Measurements from ENCODE around the gene CX3CR1.

DNA sequence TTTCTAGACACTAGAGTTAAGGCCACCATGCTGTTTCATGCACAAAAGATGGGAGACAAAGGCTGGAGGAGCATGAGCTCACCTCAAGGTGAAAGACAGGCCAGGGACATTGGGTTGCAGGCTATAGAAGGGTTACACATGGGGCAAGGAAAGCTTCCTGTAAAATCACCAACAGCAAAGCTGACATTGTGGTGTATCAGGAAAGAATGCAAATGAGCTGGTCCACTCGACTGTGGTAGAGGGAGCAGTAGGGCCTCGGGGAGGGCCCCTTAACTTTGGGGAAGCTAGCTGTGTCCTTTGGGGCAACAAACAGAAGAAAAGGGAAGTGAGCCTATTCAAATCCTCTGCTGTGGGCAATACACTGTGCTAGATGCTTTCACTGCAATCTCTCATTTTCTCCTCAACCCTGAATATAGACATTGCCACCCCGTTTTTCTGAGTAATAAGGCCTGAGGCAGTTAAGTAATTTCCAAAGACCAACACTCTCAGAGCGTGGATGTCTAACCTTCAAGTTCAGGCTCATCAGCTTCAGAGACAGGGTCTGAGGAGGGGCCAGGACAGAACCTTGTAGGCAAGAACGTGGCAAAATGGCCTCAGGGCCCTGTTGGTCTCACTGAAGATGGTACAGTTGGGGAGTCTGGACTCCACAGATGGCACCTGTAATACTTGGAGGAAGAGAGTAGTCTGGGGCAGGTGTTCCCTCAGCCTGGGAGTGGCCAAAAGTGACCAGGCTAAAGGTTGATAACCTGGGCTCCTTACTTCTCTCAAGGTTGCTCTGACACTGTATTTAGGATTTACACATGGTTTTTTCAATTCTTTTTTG is 24.1 kb downstream of the CX3CR1 start:
- TF ChIP-seq CTCF (IDR thresholded peaks at IDR 0.05; ENCODE audit: insufficient read depth, low read length): no peak
- TF ChIP-seq GABPA (IDR thresholded peaks at IDR 0.05; ENCODE audit: low read depth): no peak
- TF ChIP-seq POLR2AphosphoS5 (IDR thresholded peaks at IDR 0.05; ENCODE audit: low read depth): peak; percentile 53; the same call in 1 of the 2 replicates
- TF ChIP-seq, protein P1, sequence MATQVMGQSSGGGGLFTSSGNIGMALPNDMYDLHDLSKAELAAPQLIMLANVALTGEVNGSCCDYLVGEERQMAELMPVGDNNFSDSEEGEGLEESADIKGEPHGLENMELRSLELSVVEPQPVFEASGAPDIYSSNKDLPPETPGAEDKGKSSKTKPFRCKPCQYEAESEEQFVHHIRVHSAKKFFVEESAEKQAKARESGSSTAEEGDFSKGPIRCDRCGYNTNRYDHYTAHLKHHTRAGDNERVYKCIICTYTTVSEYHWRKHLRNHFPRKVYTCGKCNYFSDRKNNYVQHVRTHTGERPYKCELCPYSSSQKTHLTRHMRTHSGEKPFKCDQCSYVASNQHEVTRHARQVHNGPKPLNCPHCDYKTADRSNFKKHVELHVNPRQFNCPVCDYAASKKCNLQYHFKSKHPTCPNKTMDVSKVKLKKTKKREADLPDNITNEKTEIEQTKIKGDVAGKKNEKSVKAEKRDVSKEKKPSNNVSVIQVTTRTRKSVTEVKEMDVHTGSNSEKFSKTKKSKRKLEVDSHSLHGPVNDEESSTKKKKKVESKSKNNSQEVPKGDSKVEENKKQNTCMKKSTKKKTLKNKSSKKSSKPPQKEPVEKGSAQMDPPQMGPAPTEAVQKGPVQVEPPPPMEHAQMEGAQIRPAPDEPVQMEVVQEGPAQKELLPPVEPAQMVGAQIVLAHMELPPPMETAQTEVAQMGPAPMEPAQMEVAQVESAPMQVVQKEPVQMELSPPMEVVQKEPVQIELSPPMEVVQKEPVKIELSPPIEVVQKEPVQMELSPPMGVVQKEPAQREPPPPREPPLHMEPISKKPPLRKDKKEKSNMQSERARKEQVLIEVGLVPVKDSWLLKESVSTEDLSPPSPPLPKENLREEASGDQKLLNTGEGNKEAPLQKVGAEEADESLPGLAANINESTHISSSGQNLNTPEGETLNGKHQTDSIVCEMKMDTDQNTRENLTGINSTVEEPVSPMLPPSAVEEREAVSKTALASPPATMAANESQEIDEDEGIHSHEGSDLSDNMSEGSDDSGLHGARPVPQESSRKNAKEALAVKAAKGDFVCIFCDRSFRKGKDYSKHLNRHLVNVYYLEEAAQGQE (IDR thresholded peaks at IDR 0.05; ENCODE audit: insufficient replicate concordance, low read depth): no peak
- TF ChIP-seq SPI1 (IDR thresholded peaks at IDR 0.05; ENCODE audit: borderline replicate concordance, low read depth): peak; percentile 98
